GM18526 (cell line): ENCODE data around the gene PEX26.

Experiments used
- POLR2A ChIP-seq: IDR thresholded peaks from 3 replicates; pipeline ENCODE4 v1.6.1; 2011; ENCODE audit not compliant: insufficient read length; ENCODE audit errors: extremely low read depth

PEX26 gene

DNA sequence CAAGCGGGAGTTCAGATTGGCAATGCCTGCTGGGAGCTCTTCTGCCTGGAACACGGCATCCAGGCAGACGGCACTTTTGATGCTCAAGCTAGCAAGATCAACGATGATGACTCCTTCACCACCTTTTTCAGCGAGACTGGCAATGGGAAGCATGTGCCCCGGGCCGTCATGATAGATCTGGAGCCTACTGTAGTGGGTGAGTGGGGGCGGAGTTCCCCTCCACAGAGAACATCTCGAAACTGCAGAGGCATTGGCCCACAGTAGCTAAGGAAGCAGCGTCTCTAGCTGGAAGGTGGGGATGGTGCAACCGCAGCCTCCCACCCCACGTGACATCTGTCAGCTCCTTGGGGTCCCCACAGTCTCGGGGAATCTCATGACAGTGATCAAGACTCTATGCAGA, 43.7 kb downstream of the PEX26 start:
- TF ChIP-seq POLR2A, result no peak

DNA sequence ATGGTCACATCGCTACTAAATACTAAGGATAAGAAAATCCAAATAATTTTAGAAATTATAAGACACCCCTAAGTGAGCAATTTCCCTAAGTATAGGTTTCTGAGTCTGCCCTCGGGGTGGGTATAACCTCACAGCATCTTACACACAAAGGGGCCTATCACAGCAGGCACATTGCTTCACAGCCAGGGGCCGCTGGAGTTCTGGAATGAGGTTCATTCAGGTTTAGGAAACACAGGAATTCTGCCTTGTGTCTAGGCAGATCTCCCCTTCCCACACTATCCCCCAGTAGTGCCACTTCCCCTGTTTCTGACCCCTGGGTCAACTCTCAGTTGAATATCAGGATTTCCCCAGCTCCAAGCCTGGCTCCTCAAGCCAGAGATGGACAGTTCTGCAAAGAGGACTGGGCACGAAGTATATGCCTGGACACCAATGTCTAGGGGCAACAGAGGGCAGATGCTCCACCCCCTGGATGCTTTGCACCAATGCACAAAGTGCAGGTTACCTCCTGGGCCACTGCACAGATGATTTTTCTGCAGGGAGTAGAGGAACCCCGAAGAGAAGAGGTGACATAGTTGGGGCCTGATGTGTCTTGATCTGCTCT, 44.3 kb downstream of the PEX26 start:
- no peak for TF ChIP-seq POLR2A

DNA sequence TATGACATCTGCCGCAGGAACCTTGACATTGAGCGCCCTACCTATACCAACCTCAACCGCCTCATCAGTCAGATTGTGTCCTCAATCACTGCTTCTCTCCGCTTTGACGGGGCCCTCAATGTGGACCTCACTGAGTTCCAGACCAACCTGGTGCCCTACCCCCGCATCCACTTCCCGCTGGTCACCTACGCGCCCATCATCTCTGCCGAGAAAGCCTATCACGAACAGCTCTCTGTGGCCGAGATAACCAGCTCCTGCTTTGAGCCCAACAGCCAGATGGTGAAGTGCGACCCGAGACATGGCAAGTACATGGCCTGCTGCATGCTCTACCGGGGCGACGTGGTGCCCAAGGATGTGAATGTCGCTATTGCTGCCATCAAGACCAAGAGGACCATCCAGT, 48.8 kb downstream of the PEX26 start:
- no peak for TF ChIP-seq POLR2A

DNA sequence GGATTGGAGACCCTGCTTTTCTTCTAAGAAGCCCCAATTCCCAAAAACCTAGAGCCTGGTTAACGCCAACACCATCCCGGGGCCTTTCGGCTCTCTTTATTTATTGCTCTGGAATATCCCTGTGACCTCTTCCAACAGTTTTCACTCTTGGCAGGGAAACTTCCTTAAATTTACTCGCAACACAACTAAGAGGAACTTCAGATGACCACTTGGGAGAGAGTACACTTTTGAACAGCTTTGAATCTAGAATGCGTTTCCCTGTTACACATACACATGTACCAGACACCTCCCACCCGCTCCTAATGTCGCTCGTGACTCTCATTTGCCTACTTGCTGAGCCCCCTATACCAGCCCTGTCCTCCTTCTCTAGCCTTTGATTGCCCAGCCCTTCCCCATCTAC, 52.2 kb downstream of the PEX26 start:
- TF ChIP-seq POLR2A, result no peak

DNA sequence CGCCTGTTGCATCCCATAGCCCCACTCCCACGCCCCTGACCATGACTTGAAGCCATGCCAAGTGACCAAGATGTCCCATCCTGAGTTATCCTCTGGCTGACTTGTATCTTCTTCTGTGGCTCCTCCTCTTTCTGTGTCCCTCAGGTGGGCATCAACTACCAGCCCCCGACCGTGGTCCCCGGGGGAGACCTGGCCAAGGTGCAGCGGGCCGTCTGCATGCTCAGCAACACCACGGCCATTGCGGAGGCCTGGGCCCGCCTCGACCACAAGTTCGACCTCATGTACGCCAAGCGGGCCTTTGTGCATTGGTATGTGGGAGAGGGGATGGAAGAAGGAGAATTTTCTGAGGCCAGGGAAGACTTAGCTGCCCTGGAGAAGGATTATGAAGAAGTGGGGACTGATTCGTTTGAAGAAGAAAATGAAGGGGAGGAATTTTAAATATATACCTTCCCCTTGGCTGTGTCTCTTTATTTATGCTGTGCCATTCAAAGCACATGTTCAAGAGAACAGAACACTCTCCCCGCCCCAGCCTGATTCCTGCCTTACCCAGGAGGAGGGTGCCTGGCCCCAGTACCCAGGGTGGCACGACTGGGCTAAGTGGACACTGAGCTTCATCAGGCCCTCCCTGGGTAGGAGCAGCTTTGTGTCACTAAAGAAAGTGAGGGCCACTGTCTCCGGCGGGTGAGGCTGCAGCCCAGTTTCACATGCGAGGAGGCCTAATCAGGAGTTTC, 53.1 kb downstream of the PEX26 start:
- TF ChIP-seq POLR2A, result no peak

DNA sequence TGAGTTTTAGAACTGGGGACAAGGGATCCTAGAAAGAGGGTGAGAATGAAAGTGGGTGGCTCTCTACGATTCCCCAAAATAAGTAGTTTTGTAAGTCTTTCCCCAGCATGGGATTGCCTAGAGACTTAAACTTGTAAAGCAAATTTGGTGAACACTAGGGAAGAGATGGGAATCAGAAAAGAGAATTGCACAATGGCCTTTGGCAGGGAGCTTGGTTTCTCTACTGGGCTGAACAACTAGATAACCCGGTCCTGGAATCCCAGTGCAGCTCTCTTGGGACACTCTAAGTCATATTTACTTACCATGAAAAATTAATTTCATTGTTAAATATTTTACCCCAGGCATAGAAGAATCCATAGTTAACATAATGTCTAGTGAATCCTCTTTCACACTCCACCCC, 55.7 kb downstream of the PEX26 start:
- TF ChIP-seq POLR2A, result no peak

DNA sequence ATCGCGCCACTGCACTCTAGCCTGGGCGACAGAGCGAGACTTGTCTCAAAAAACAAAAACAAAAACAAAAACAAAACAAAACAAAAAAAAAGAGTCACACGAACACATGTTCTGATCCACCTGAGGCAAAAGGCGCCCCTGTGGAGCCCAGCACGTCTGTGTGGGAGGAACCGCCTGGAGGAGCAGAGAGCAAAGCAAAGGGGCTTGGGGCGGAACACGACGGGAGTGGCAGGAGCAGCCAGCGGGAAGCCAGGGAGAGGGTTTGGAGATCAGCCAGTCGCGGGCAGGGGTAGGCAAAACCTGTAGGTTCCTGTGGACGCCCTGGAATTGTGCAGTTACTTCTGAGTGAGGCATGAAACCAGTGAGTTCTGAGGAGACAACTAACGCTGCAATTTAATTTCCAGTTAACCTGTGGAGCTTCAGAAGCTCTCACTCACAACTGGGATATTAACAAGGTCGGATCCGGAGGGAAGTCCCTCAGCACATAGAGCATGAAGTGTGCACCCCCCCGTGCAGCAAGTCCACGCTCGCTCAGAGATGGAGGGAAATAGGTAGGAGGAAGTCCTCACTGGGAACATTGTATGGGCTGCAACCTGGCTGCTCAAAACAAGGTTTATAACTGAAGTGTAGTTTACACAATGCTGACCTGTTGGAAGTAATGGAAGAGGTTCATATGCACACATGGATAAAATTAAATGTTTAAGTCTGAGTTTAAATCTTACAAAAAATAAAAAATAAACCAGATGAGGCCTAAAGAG, 59.0 kb downstream of the PEX26 start:
- TF ChIP-seq POLR2A, result no peak

DNA sequence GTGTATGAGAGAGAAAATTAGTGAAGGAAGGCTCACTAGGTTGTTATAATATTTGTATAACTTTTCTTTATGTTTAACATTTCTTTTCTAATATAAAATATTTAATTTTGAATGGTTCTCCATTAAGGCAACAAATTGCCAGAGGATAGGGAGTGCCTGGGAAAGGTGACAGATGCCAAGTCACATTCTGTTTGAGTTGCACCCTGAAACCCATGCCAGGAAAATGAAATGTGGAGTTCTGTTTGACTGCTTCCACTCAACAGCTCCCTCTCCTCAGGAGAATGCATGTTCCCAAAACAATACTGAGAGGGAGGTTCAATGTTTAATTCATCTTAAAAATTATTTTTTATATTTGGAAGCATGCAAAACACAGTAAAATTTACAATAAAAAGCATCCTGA, 66.3 kb downstream of the PEX26 start:
- TF ChIP-seq POLR2A, result no peak

DNA sequence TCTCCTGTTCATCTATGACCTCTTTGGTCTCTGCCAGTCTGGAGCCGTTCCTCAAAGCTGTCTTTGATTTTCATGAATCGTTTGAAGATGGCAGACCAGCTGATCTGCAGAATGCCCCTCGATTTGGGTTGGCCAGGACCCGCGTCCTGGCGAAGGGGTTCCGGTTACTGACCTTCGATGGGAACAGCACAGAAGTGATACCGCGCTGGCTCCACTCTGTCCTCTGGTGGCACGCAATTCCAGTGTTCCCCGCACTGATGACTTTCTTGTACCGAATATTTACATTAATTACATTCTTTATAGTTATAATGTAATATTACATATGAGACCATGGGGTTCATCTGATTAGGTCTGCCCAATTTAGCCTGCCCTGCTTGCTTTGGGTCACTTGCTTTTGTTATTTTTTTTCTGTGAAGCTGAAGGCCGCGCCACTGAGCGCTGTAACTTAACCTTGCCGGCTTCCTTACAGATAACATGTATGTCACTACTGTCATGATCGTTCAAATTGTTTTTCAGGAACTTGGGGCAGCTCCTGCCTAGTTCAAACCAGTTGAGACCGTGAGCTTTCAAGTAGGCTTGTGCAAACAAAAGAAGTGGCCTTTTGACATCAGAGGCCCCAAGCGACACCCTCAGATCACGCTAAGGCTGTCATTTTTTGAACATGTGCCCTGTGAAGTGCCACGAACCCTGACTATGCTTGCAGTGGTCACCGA, 68.0 kb downstream of the PEX26 start:
- TF ChIP-seq POLR2A, result no peak

DNA sequence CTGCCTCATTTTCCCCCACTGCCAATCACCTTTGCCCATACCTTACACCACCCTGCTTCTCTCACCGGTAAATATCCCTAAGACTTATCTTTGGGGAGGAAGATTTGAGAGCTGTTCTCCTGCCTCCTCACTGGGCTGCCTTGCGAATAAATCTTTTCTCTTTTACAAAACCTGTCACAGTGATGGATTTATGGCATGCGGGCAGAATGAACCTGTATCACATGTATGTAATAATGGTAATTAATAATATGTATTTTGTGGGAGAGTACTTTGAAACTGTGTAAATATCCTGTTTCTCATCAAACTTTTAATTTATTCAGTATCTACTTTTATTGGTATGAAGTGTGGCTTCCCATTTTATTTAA, 68.6 kb downstream of the PEX26 start:
- TF ChIP-seq POLR2A, result no peak

DNA sequence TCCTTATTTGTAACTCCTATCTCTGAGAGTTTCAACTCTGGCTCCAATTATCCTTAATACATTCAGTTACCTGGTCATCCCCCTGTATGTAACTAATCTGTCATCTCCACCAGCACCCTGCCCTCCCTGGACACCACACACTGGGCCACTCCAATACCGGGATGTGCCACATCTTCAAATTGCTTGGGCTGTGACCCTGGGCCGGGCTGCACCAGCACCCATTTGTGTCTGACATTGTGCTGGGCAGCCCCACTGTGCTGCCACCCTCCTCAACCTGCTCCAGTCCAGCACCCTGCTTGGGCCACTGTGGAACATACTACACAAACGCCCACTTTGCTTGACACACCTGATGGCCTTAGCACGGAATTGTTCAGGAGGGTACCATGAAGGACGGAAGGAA, 70.0 kb downstream of the PEX26 start:
- no peak for TF ChIP-seq POLR2A

DNA sequence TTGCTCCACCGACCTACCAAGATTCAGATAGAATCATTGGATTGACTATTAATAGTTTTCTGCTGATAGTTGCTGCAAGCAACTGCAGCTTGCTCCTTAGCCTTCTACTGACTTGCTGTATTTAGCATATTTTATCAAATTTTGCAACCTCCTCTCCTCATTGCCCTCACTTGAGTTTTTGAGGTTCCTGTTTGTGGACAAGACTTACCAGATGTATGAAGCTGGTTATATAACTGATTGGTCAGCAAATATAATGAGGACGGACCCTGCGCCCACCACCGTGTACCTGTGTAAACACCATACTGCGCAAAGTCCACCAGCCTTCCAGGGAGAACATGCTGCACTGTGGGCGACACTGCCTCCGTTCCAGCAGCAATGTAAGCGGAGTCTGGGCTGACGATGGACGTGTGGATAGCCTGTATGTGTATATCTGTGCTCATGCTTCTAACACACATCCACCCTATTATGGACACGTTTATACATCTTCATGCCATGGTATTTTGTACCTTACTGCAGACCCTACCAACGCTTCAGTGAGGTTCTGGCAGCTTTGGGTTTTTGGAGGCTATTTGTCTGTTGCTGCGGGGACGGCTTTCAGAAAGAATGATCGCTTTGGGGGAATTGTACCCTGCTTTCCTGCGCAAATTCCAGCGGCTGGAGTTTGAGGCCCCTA, 70.6 kb downstream of the PEX26 start:
- no peak for TF ChIP-seq POLR2A

DNA sequence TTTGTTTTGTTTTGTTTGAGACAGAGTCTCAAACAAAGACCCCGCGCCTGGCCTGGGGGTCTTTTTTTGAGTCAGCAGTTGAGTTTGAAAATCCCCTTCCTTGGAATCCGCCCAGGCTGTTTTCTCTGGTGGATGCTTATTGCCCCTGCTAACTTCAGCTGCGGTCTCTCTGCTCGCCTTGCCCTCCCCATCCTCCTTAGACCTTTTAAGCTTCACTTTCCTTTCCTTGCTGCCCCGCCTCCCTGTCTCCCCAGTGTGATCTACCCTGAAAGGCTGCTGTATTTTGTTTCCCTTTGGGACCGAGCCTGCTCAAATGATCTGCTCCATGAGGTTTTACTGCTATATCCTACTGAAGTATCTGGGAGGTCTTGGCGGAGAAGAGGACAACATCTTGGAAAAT, 74.7 kb downstream of the PEX26 start:
- no peak for TF ChIP-seq POLR2A

DNA sequence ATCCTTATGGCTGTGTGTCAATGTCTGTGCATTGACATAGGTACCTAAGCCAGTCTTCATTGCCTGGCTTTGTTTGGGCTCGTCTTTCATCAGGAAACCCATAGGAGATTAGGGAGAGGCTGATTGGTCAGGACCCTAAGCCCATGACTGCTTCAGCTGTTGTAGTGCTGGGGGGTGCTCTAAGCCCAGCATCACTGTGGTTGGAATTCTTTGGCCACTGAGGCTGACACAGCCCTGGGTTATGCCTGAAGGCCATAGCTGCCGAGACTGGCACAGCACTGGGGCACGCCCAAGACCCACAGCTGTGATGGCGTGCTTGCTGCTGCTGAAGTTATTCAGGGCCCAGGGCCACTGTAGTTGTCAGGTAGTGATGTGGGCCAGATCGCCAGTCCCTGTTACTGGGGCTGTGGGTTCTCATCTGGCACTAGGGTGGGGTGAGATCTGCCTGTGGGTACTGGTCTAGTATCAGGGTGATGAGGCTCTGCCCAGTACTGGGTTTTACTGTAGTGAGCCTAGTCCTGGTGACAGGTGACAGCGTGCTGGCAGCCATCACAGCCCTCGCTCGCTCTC, 77.1 kb downstream of the PEX26 start:
- TF ChIP-seq POLR2A, result no peak
